Type B pancreatic cell (in vitro differentiated cells): ENCODE data around the gene ELN. TPM values are rescaled to one million over a fixed set of nuclear protein-coding genes. Genes with fewer than 3 reads are reported as not detected.

ENCODE experiments used
- DNase-seq: peaks from one replicate; pipeline ENCODE4 v3.0.0; 2021; ENCODE audit warnings: mixed read lengths; ENCODE audit not compliant: unreplicated experiment; ENCODE audit errors: extremely low spot score
- H3K27ac Mint-ChIP-seq: 2 replicates; pipeline ENCODE4 v1.8.0; 2021; ENCODE audit warnings: mild to moderate bottlenecking, mixed read lengths
- H3K27me3 Mint-ChIP-seq: 2 replicates; pipeline ENCODE4 v1.8.0; 2021; ENCODE audit warnings: mixed read lengths
- H3K36me3 Mint-ChIP-seq: 2 replicates; pipeline ENCODE4 v1.8.0; 2021; ENCODE audit warnings: mixed read lengths
- H3K4me1 Mint-ChIP-seq: one replicate; pipeline ENCODE4 v1.8.0; 2021; ENCODE audit warnings: mixed read lengths; ENCODE audit not compliant: unreplicated experiment
- H3K4me3 Mint-ChIP-seq: 2 replicates; pipeline ENCODE4 v1.8.0; 2021; ENCODE audit warnings: mild to moderate bottlenecking, mixed read lengths
- H3K9me3 Mint-ChIP-seq: 2 replicates; pipeline ENCODE4 v1.8.0; 2021; ENCODE audit warnings: mixed read lengths
- total RNA-seq: library from RNA; stranded (reverse); gene quantifications from 2 replicates; pipeline ENCODE4 v1.2.1, GENCODE V29; 2021; ENCODE audit warnings: low replicate concordance
- TF ChIP-seq, protein P1 (sequence below): fragments of 200-600 bp; sonication (generic); conservative IDR thresholded peaks from 2 replicates; pipeline ENCODE4 v1.5.0; 2021; ENCODE audit warnings: antibody characterized with exemption, mild to moderate bottlenecking

ELN gene
- total RNA-seq, 1 donor from 2014 or later: 8.8 TPM

GRCh38 chr7:74069790-74070618 lies 42.0 kb downstream of the ELN start:
- Mint-ChIP-seq H3K27ac (no peak overlapping the region), H3K4me3 (no peak overlapping the region), H3K4me1 (no peaks in the 10 kb centered on the region), H3K27me3 (no peaks in the 10 kb centered on the region), H3K9me3 (no peaks in the 10 kb centered on the region), H3K36me3 (no peaks in the 10 kb centered on the region)
- TF ChIP-seq, protein P1, sequence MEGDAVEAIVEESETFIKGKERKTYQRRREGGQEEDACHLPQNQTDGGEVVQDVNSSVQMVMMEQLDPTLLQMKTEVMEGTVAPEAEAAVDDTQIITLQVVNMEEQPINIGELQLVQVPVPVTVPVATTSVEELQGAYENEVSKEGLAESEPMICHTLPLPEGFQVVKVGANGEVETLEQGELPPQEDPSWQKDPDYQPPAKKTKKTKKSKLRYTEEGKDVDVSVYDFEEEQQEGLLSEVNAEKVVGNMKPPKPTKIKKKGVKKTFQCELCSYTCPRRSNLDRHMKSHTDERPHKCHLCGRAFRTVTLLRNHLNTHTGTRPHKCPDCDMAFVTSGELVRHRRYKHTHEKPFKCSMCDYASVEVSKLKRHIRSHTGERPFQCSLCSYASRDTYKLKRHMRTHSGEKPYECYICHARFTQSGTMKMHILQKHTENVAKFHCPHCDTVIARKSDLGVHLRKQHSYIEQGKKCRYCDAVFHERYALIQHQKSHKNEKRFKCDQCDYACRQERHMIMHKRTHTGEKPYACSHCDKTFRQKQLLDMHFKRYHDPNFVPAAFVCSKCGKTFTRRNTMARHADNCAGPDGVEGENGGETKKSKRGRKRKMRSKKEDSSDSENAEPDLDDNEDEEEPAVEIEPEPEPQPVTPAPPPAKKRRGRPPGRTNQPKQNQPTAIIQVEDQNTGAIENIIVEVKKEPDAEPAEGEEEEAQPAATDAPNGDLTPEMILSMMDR: no peak
- no peak for DNase-seq

DNA sequence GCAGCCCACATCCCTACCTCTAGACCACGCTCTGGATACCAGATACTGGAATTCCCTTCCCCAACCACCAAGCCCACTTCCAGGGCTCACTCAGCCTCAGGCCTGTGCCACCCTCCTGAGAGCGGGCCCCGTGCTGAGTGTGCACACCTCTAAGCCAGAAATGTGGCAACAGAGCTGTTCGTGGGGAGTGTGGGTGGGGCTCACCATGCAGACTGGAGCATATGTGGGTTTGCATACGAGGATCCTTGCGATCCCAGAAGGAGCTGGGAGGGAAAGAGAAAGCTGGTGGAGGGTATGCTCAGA lies 42.6 kb downstream of the ELN start:
- no peaks in the 10 kb centered on the region for H3K27me3 Mint-ChIP-seq
- no peaks in the 10 kb centered on the region for H3K36me3 Mint-ChIP-seq
- H3K27ac Mint-ChIP-seq: no peak overlapping the region
- DNase-seq: no peak
- no peaks in the 10 kb centered on the region for H3K9me3 Mint-ChIP-seq
- TF ChIP-seq, protein P1: no peak
- H3K4me3 Mint-ChIP-seq: no peak overlapping the region
- H3K4me1 Mint-ChIP-seq: no peaks in the 10 kb centered on the region

DNA sequence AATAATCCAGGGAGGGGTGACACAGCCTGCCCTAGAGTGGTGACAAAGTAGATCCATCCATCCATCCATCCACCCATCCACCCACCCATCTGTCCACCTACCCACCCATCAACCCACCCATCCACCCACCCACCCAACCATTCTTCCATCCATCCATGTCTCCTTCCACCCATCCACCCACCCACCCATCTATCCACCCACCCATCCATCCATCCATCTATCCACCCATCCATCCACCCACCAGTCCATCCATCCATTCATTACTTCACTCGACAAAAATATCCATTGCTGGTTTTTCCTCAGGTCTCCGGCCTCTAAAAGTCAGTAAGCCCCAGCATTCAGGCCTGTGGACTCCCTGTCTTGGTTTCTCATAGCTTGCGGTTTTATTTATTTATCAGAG lies 43.1 kb downstream of the ELN start:
- TF ChIP-seq, protein P1: no peak
- Mint-ChIP-seq H3K27ac (no peak overlapping the region), H3K9me3 (no peaks in the 10 kb centered on the region), H3K4me1 (no peaks in the 10 kb centered on the region), H3K36me3 (no peaks in the 10 kb centered on the region), H3K4me3 (no peak overlapping the region), H3K27me3 (no peaks in the 10 kb centered on the region)
- no peak for DNase-seq

DNA sequence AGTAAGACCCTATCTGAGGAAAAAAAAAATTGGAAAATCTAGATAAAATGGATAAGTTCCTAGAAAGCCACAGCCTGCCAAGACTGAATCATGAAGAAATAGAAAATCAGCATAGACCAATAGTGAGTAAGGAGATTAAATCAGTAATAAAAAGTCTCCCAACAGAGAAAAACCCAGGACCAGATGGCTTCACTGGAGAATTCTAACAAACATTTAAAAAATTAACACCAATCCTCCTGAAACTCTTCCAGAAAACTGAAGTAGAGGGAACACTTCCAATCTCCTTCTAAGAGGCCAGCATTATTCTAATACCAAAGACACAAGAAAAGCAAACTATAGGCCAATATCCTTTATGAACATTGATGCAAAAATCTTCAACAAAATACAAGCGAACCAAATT lies 46.8 kb downstream of the ELN start:
- Mint-ChIP-seq H3K9me3 (no peaks in the 10 kb centered on the region), H3K27ac (no peak overlapping the region), H3K27me3 (no peaks in the 10 kb centered on the region), H3K4me1 (peaks cover 12% of the 10 kb centered on the region), H3K4me3 (no peak overlapping the region), H3K36me3 (no peaks in the 10 kb centered on the region)
- no peak for DNase-seq
- TF ChIP-seq, protein P1: no peak

- peaks cover 12% of the 10 kb centered on the region for H3K4me1 Mint-ChIP-seq
- peak overlapping the region; percentile 2 for H3K4me3 Mint-ChIP-seq
- no peak for DNase-seq
- H3K27me3 Mint-ChIP-seq: no peaks in the 10 kb centered on the region
- no peaks in the 10 kb centered on the region for H3K9me3 Mint-ChIP-seq
- peak overlapping the region; percentile 80 for H3K27ac Mint-ChIP-seq
- TF ChIP-seq, protein P1: no peak
- no peaks in the 10 kb centered on the region for H3K36me3 Mint-ChIP-seq
These were observed 50.5 kb downstream of the ELN start for GRCh38 chr7:74078461-74078860.

DNA sequence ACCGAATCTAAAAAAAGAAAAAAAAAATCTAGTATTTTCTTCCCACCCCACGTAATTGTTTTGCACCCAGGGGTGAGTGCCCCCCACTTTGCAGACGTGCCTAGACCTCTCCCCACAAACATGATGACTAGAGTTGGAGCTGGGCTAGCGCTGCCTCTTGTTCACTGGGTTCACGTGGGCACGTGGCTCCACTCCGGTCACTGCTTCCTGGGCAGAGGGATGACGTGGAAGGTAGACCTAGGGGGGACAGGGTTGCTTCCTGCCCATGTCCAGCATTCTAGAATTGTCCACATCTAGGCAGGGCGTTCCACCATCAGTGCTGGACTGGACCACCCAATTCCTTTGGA lies 54.8 kb downstream of the ELN start:
- Mint-ChIP-seq H3K9me3 (no peaks in the 10 kb centered on the region), H3K36me3 (no peaks in the 10 kb centered on the region), H3K4me3 (peak overlapping the region; percentile 86), H3K27me3 (no peaks in the 10 kb centered on the region), H3K27ac (no peak overlapping the region), H3K4me1 (peaks cover 10% of the 10 kb centered on the region)
- no peak for DNase-seq
- TF ChIP-seq, protein P1: no peak
